Stomach (tissue), 9 donors: Measurements from ENCODE around the gene FNDC3B. TPM values are rescaled to one million over a fixed set of nuclear protein-coding genes. Genes with fewer than 3 reads are reported as not detected.
"Not testable (repeated sequence)": the region's sequence is repeated elsewhere in the genome, so short reads cannot be mapped to it uniquely, and the experiment has no call there.

Source experiments
- DNase-seq, 2 donors: peaks; one replicate each; pipeline versions ENCODE4 v3.0.0 to v3.0.0-alpha.2; 2013 to 2019
- H3K27ac ChIP-seq, 5 donors: fragments of 200-600 bp in 4 of 5; sonication (generic) in 4 of 5; one replicate each; pipeline ENCODE4 v1.5.1; 2013 to 2019; ENCODE audit warnings: mild to moderate bottlenecking in 1 of 5, moderate library complexity in 1 of 5
- H3K27me3 ChIP-seq, 3 donors: fragments of 200-600 bp; sonication (generic); one replicate each; pipeline ENCODE4 v1.5.1; 2017 to 2019; ENCODE audit warnings: mixed run types in 1 of 3
- H3K36me3 ChIP-seq, 4 donors: fragments of 200-600 bp; sonication (generic); 1 replicate in 3 of 4; 2 replicates in 1 of 4; pipeline ENCODE4 v1.5.1; 2016 to 2019
- H3K4me1 ChIP-seq, 4 donors: fragments of 200-600 bp; sonication (generic); one replicate each; pipeline ENCODE4 v1.5.1; 2016 to 2019
- H3K4me3 ChIP-seq, 4 donors: fragments of 200-600 bp; sonication (generic) in 3 of 4; one replicate each; pipeline ENCODE4 v1.5.1; 2016 to 2019; ENCODE audit warnings: mild to moderate bottlenecking in 1 of 4
- H3K9me3 ChIP-seq, 4 donors: fragments of 200-600 bp; sonication (generic); one replicate each; pipeline ENCODE4 v1.5.1; 2016 to 2019
- EP300 ChIP-seq: sonication (generic); formaldehyde crosslinking; IDR thresholded peaks from one replicate; pipeline ENCODE4 v1.6.1; 2017; ENCODE audit warnings: antibody characterized with exemption
- POLR2A ChIP-seq, 4 donors: fragments of 450-650 bp; IDR thresholded peaks; one replicate each; pipeline ENCODE4 v1.6.1; 2016; ENCODE audit warnings: antibody characterized with exemption in 4 of 4, control low read depth in 2 of 4, mild to moderate bottlenecking in 1 of 4, moderate library complexity in 1 of 4
- POLR2AphosphoS5 ChIP-seq, 3 donors: sonication (generic); formaldehyde crosslinking; IDR thresholded peaks; one replicate each; pipeline ENCODE4 v1.6.1; 2016; ENCODE audit warnings: antibody characterized with exemption in 3 of 3
- WGBS, 5 donors: extraction: QIAGEN DNeasy Blood & Tissue Kit in 3 of 5; methylation state at CpG; one replicate each; pipeline versions ENCODE4 v1.1.5 to v1.1.7; 2013 to 2018; 5-methylcytosine and 5-hydroxymethylcytosine counted together
- intact Hi-C: fragments of 100-400 bp; cut with DNase I; formaldehyde crosslinking; loops from one replicate; pipeline ENCODE4 v1.15.1; 2023; ENCODE audit warnings: low total_unique reads
- polyA plus RNA-seq, 3 donors: library from polyadenylated mRNA; stranded (reverse); fragments of 200-250 nt; gene quantifications; one replicate each; pipeline ENCODE4 v1.2.3, GENCODE V29; 2013
- total RNA-seq, 5 donors: library from RNA; depleted of rRNA; stranded (reverse); fragments of >200 nt; gene quantifications; one replicate each; pipeline versions ENCODE4 v1.1.0 to v1.2.3, GENCODE V29; 2014 to 2016
- TF ChIP-seq, protein P1 (sequence below), 7 experiments: fragments of 450-650 bp in 4 of 7; fragments of 200-600 bp in 3 of 7; sonication (generic) in 3 of 7; IDR thresholded peaks; one replicate each; pipeline ENCODE4 v1.5.1; 2016 to 2019; ENCODE audit warnings: antibody characterized with exemption in 7 of 7, control low read depth in 2 of 7, mild to moderate bottlenecking in 1 of 7
- donor health status: healthy with polysubstance abuse.
- donor health status: Bipolar disorder and iron deficiency.
- donor health status: healthy.

FNDC3B gene
- total and polyA plus RNA-seq, 8 donors, result 6.0 to 229 (median 53.7) TPM

DNA sequence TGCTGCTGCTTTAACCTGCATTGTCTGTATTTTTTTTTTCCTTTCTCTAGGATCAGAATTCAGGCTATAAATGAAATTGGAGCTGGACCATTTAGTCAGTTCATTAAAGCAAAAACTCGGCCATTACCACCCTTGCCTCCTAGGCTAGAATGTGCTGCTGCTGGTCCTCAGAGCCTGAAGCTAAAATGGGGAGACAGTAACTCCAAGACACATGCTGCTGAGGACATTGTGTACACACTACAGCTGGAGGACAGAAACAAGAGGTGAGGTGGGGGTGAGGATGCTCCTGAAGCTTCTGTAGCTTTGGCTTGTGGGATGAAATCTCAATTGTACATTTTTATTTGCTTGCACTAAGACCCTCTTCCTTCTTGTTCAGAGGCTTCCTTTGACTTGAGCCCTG lies 323.2 kb downstream of the FNDC3B start:
- intact Hi-C loops, result no loop called here

DNA sequence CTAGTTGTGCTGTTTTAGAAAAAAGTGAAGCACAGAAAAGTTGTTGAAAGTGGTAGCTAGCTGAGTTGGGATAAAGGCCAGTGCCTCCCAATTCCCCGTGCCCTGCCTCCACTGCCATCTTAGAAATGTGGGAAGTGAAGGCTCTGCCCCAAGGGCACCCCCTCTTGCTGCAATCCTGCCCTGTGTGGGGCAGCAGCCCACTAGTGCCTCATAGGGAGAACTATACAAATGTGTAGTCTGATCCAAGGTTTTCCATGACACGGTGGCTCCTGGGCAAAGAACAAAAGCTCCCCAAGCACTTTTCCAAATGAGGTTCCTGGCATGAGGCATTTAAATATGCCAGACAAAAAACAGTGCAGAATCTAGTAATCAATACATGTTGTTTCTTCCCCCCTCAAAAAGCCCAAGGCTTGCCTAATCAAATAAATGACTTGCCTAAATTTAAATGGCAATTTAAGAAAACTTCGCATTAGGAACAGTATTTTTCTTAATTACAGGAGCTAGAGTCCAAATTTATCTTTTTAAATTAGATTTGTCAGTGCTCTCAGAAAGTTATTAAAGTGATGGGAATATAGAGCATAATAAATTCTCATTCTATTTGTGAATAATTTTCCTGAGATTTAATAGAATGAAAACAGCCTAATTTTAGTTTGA lies 325.1 kb downstream of the FNDC3B start:
- Histone ChIP-seq H3K27me3 (no peaks in the 10 kb centered on the region), H3K9me3 (no peaks in the 10 kb centered on the region), H3K4me1 (peaks cover 0 to 1% (median 0%) of the 10 kb centered on the region in 4 donors), H3K27ac (no peak overlapping the region), H3K36me3 (peaks cover 7 to 78% (median 68%) of the 10 kb centered on the region in 4 donors), H3K4me3 (no peak overlapping the region)
- 82 to 91% (median 84%) methylated on average over 3 of the region's 3 CpGs for whole genome bisulfite sequencing, 5 donors
- no peak for TF ChIP-seq POLR2A (IDR thresholded peaks at IDR 0.05)
- no peak for DNase-seq
- intact Hi-C loops, result no loop called here

More for the DNA sequence above, 323.2 kb downstream of the FNDC3B start:
- Histone ChIP-seq H3K27ac (no peak overlapping the region), H3K4me1 (peaks cover 0 to 13% (median 9%) of the 10 kb centered on the region in 4 donors), H3K9me3 (no peaks in the 10 kb centered on the region), H3K27me3 (no peaks in the 10 kb centered on the region), H3K36me3 (peaks cover 7 to 66% (median 66%) of the 10 kb centered on the region in 4 donors), H3K4me3 (no peak overlapping the region)
- TF ChIP-seq, protein P1, sequence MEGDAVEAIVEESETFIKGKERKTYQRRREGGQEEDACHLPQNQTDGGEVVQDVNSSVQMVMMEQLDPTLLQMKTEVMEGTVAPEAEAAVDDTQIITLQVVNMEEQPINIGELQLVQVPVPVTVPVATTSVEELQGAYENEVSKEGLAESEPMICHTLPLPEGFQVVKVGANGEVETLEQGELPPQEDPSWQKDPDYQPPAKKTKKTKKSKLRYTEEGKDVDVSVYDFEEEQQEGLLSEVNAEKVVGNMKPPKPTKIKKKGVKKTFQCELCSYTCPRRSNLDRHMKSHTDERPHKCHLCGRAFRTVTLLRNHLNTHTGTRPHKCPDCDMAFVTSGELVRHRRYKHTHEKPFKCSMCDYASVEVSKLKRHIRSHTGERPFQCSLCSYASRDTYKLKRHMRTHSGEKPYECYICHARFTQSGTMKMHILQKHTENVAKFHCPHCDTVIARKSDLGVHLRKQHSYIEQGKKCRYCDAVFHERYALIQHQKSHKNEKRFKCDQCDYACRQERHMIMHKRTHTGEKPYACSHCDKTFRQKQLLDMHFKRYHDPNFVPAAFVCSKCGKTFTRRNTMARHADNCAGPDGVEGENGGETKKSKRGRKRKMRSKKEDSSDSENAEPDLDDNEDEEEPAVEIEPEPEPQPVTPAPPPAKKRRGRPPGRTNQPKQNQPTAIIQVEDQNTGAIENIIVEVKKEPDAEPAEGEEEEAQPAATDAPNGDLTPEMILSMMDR (IDR thresholded peaks at IDR 0.05), result no peak
- no peak for TF ChIP-seq EP300
- TF ChIP-seq POLR2AphosphoS5 (IDR thresholded peaks at IDR 0.05), result no peak
- 75 to 90% (median 85%) methylated on average over 1 of the region's 1 CpG for WGBS, 5 donors
- no peak for DNase-seq

DNA sequence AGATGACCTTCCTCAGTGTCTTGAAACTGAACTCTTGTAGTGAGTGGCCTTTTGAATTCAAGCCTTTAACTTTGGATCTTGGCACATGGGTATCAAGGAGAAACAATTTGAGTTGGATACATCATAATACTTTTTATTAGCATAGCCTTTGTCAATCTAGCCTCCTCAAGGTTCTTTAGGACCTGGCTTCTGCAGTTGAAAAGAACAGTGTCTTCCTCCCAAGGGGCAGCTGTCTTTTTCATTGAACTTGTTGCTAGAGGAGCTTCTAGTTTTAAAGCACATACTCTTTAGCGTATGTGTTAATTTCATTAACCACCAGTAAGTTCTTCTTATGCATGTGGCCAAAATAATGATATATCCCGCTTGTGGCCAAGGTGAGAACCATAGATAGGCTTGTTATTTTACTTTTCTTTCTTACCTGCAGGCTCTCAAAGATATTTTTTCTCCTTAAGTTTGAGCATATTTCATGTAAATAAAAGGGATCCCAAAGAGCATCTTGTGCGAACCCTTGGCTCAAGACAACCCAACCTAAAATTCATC lies 325.7 kb downstream of the FNDC3B start:
- intact Hi-C loops, result no loop called here
- TF ChIP-seq POLR2A (IDR thresholded peaks at IDR 0.05) (no peak), POLR2AphosphoS5 (IDR thresholded peaks at IDR 0.05) (no peak), EP300 (no peak)
- Histone ChIP-seq H3K4me3 (no peak overlapping the region), H3K27me3 (no peaks in the 10 kb centered on the region), H3K36me3 (peaks cover 7 to 82% (median 70%) of the 10 kb centered on the region in 4 donors), H3K9me3 (no peaks in the 10 kb centered on the region), H3K27ac (no peak overlapping the region), H3K4me1 (no peaks in the 10 kb centered on the region)
- WGBS, 5 donors, result 92 to 97% (median 94%) methylated on average over 3 of the region's 3 CpGs
- no peak for DNase-seq

DNA sequence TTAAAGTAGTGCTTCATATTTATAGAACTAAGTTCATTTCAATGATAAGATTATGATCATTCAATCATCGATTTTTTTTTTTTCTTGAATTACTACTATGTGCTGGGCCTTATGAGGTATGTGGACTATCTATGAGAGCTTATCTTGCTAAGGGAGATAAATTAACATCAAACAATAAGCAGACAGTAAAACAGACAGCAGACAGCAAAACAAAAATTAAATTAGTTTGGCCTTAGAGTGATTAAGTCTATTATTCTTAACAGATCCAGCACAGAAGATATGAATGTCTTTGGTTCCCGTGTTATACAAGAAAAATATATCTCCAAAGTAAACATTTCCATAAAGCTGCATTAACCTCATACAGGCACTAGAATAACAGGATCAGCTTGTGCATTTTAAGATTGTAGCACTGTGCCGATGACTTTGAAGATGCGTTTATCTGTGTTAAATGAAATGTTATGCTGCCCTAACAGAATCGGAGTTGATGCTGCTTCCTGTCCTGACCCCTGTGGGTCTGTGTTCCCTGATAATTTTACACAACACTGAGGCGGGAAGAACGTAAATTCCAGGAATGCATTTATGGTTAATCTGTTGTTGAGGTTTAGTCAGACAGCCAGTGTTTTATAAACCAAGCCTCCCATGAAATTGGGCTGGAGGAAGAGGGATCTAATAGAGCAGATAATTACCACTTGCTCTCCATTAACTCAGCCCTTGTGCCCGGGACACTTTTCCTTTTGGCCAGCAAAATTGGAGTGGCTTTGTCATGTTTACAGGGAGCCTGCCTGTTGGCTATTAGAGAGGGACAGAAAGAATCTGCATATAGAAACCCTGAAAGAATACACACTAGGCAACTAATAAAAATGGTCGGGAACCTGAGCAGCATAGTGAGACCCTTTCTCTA lies 328.1 kb downstream of the FNDC3B start:
- intact Hi-C loops, result no loop called here
- no peaks in the 10 kb centered on the region for H3K9me3 ChIP-seq
- H3K4me1 ChIP-seq, result no peaks in the 10 kb centered on the region
- no peaks in the 10 kb centered on the region for H3K27me3 ChIP-seq
- no peak overlapping the region for H3K4me3 ChIP-seq
- H3K27ac ChIP-seq, result no peak overlapping the region
- DNase-seq, result no peak
- 59 to 68% (median 66%) methylated on average over 9 of the region's 9 CpGs for WGBS, 5 donors
- TF ChIP-seq, protein P1 (IDR thresholded peaks at IDR 0.05), result no peak
- TF ChIP-seq POLR2A (IDR thresholded peaks at IDR 0.05) (no peak), EP300 (no peak)
- H3K36me3 ChIP-seq, result peaks cover 10 to 88% (median 69%) of the 10 kb centered on the region in 4 donors

DNA sequence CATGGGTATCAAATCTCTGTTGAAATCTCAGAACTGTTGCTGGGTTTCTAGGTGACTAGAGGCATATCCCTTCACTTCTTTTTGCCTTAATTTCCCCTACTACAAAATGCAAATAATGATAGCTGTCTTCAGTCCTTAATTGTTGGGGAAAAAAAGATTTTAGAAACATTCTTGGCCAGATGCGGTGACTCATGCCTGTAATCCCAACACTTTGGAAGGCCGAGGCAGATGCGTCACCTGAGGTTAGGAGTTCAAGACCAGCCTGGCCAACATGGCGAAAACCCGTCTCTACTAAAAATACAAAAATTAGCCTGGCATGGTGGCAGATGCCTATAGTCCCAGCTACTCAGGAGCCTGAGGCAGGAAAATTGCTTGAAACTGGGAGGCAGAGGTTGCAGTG lies 329.2 kb downstream of the FNDC3B start:
- peaks cover 3 to 88% (median 68%) of the 10 kb centered on the region in 4 donors for H3K36me3 ChIP-seq
- intact Hi-C loops, H3K27me3 ChIP-seq, H3K9me3 ChIP-seq, H3K27ac ChIP-seq, DNase-seq, H3K4me3 ChIP-seq, H3K4me1 ChIP-seq: not testable (repeated sequence)
- WGBS, 5 donors, result 86 to 94% (median 93%) methylated on average over 5 of the region's 5 CpGs
